A673 (cell line): ENCODE results near the gene USP36. TPM values are rescaled to one million over a fixed set of nuclear protein-coding genes. Genes with fewer than 3 reads are reported as not detected.

Experiments used
- BruUV-seq: library from RNA; stranded (reverse); fragments of 400-500 nt; replicated peaks from 2 replicates; lab custom pipeline; 2021; lab: Mats Ljungman, UMichigan
- CTCF ChIA-PET: fragments of 300-600 bp; sonication (Branson Sonifier 250); formaldehyde crosslinking; loops from one replicate; lab custom pipeline; 2022; ENCODE audit warnings: antibody characterized with exemption; lab: Charles Lee
- POLR2A ChIA-PET: fragments of 300-600 bp; sonication (Branson Sonifier 250); formaldehyde crosslinking; loops from one replicate; lab custom pipeline; 2022; ENCODE audit warnings: antibody characterized with exemption; ENCODE audit not compliant: low non-redundant PET; lab: Charles Lee
- DNase-seq: peaks from one replicate; pipeline ENCODE4 v3.0.0-alpha.2; 2015; ENCODE audit warnings: low spot score
- H3K27ac ChIP-seq: fragments of 200-600 bp; sonication (generic); 2 replicates; pipeline ENCODE4 v1.5.1; 2016; ENCODE audit warnings: mixed run types, low read depth, mild to moderate bottlenecking, mixed read lengths, antibody characterized with exemption, low read length; ENCODE audit not compliant: poor library complexity, severe bottlenecking
- H3K27me3 ChIP-seq: fragments of 200-600 bp; sonication (generic); replicated peaks from 2 replicates; pipeline ENCODE4 v1.6.1; 2017; ENCODE audit warnings: mixed run types, low read depth, mild to moderate bottlenecking, mixed read lengths, antibody characterized with exemption, low read length; ENCODE audit not compliant: insufficient read depth, poor library complexity
- H3K36me3 ChIP-seq: fragments of 200-600 bp; sonication (generic); 2 replicates; pipeline ENCODE4 v1.6.1; 2016; ENCODE audit warnings: mixed run types, mild to moderate bottlenecking, mixed read lengths, antibody characterized with exemption, low read length; ENCODE audit not compliant: insufficient read depth, poor library complexity, severe bottlenecking
- H3K4me1 ChIP-seq: fragments of 200-600 bp; sonication (generic); 2 replicates; pipeline ENCODE4 v1.6.1; 2017; ENCODE audit warnings: mixed run types, mild to moderate bottlenecking, mixed read lengths, antibody characterized with exemption, low read length; ENCODE audit not compliant: insufficient read depth, poor library complexity, severe bottlenecking
- H3K4me3 ChIP-seq: fragments of 200-600 bp; sonication (generic); 2 replicates; pipeline ENCODE4 v1.5.1; 2016; ENCODE audit warnings: low read depth, mixed run types, mild to moderate bottlenecking, mixed read lengths, low read length; ENCODE audit not compliant: poor library complexity, severe bottlenecking
- H3K9me3 ChIP-seq: fragments of 200-600 bp; sonication (generic); 2 replicates; pipeline ENCODE4 v1.6.1; 2016; ENCODE audit warnings: mixed run types, low read depth, mild to moderate bottlenecking, mixed read lengths, antibody characterized with exemption, low read length; ENCODE audit not compliant: poor library complexity, severe bottlenecking
- CTCF ChIP-seq: fragments of 300-800, 200-600 bp; sonication (generic); conservative IDR thresholded peaks from 2 replicates; pipeline ENCODE4 v1.5.1; 2017; ENCODE audit warnings: low read depth, mild to moderate bottlenecking, antibody characterized with exemption, low read length, moderate library complexity, mixed read lengths
- EZH2 ChIP-seq: fragments of 200-600 bp; sonication (generic); IDR thresholded peaks from 2 replicates; pipeline ENCODE4 v1.6.1; 2017; ENCODE audit warnings: borderline replicate concordance, low read depth, mild to moderate bottlenecking, mixed read lengths, antibody characterized with exemption, low read length; ENCODE audit not compliant: poor library complexity, severe bottlenecking
- intact Hi-C: fragments of 100-400 bp; cut with micrococcal nuclease; formaldehyde crosslinking; loops from one replicate; pipeline ENCODE4 v1.10.0; 2022; ENCODE audit not compliant: unreplicated experiment
- total RNA-seq: library from RNA; stranded (reverse); gene quantifications from 2 replicates; pipeline ENCODE4 v1.2.3, GENCODE V29; 2021

The USP36 gene
- total RNA-seq, 1 experiment from 2014 or later: 74.9 TPM

GRCh38 chr17:78794399-78794798 lies 46.2 kb downstream of the USP36 start:
- Histone ChIP-seq H3K27me3 (no peaks in the 10 kb centered on the region), H3K36me3 (peaks cover 27% of the 10 kb centered on the region), H3K4me3 (no peak overlapping the region), H3K4me1 (peaks cover 18% of the 10 kb centered on the region), H3K9me3 (no peaks in the 10 kb centered on the region), H3K27ac (no peak overlapping the region)
- no peak for DNase-seq
- no peak for TF ChIP-seq CTCF
- no peak for TF ChIP-seq EZH2
- no TSS peak for BruUV-seq
- CTCF ChIA-PET: no interaction called here
- POLR2A ChIA-PET: no interaction called here
- intact Hi-C loops: no loop called here

- Histone ChIP-seq H3K4me3 (no peak overlapping the region), H3K27me3 (no peaks in the 10 kb centered on the region), H3K4me1 (peaks cover 22% of the 10 kb centered on the region), H3K27ac (no peak overlapping the region), H3K36me3 (peaks cover 25% of the 10 kb centered on the region), H3K9me3 (no peaks in the 10 kb centered on the region)
- no TSS peak for BruUV-seq
- intact Hi-C loops: no loop called here
- DNase-seq: no peak
- ChIA-PET POLR2A (no interaction called here), CTCF (no interaction called here)
- no peak for TF ChIP-seq EZH2
- TF ChIP-seq CTCF: no peak
These were observed 46.6 kb downstream of the USP36 start for GRCh38 chr17:78793968-78794367.

GRCh38 chr17:78793415-78793814 lies 47.2 kb downstream of the USP36 start:
- Histone ChIP-seq H3K27ac (no peak overlapping the region), H3K36me3 (peaks cover 19% of the 10 kb centered on the region), H3K4me1 (peaks cover 27% of the 10 kb centered on the region), H3K27me3 (no peaks in the 10 kb centered on the region), H3K9me3 (no peaks in the 10 kb centered on the region), H3K4me3 (no peak overlapping the region)
- POLR2A ChIA-PET: no interaction called here
- intact Hi-C loops: no loop called here
- DNase-seq: no peak
- BruUV-seq: no TSS peak
- TF ChIP-seq CTCF (no peak), EZH2 (no peak)
- CTCF ChIA-PET: no interaction called here
